GM18517 (cell line): ENCODE data around the gene SGTB.
"Not testable (repeated sequence)": the region's sequence is repeated elsewhere in the genome, so short reads cannot be mapped to it uniquely, and the experiment has no call there.

Experiments
- ATAC-seq: cut with Tn5 transposase; IDR thresholded peaks from one replicate; pipeline ENCODE4 v1.9.1; 2021; ENCODE audit warnings: mild to moderate bottlenecking, moderate library complexity; ENCODE audit not compliant: unreplicated experiment

The SGTB gene

DNA sequence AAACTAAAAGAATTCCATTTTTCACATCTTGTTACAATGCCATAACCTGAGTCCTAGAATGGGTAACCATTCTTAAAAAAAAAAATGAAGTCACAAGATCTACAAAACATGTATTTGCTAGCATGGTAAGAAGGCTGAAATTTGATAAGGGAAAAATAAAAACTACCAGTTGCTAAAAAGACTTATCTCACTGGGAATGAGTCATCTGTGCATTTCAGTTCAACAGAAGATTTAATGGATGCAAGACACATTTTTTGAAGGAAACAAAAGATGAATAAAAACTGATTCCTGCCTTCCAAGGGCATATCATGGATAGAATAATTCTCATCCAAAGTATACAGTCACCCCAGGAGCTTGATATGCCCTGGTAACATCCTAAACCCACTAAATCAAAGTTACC lies 47.2 kb downstream of the SGTB start:
- ATAC-seq, result no peak

- no peak for ATAC-seq
Observed at GRCh38 chr5:65672796-65673195, 49.1 kb downstream of the SGTB start.

DNA sequence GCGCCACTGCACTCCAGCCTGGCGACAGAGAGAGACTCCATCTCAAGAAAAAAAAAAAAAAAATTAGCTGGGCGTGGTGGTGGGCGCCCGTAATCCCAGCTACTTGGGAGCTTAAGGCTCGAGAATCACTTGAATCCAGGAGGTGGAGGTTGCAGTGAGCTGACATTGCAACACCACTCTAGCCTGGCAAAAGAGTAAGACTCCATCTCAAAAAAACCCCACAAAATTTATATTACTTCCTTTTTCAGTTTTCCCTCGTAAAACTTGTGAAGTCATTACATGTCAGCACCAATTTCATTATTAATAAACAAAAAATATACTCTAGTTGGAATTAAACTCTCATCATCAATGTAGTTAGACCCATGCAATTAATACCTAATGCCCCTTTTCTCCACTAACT lies 53.2 kb downstream of the SGTB start:
- ATAC-seq, result no peak

- no peak for ATAC-seq
Observed at GRCh38 chr5:65663804-65664521, 57.9 kb downstream of the SGTB start.

GRCh38 chr5:65654713-65655112 lies 67.2 kb downstream of the SGTB start:
- no peak for ATAC-seq

DNA sequence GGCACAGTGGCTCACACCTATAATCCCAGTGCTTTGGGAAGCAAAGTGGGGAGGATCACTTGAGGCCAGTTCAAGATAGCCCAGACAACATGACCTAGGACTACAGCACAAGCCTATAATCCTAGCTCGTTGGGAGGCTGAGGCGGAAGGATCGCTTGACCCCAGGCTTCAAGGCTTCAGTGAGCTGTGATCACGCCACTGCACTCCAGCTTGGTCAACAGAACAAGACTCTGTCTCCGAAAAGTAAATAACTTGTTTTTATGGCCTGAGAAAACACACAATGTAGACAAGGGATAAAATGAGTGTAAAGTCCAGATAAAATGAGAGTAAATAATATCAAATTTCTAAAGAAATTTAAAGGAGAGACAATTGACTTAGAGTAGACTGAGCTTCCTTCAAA lies 70.8 kb downstream of the SGTB start:
- ATAC-seq, result no peak

- no peak for ATAC-seq
Observed at GRCh38 chr5:65647941-65648340, 74.0 kb downstream of the SGTB start.

- ATAC-seq, result no peak
Observed at GRCh38 chr5:65646938-65647337, 75.0 kb downstream of the SGTB start.

- ATAC-seq, result no peak
Observed at GRCh38 chr5:65640240-65640639, 81.7 kb downstream of the SGTB start.

GRCh38 chr5:65630981-65631380 lies 90.9 kb downstream of the SGTB start:
- ATAC-seq, result no peak

- ATAC-seq, result no peak
Observed at GRCh38 chr5:65625743-65626142, 96.2 kb downstream of the SGTB start.

DNA sequence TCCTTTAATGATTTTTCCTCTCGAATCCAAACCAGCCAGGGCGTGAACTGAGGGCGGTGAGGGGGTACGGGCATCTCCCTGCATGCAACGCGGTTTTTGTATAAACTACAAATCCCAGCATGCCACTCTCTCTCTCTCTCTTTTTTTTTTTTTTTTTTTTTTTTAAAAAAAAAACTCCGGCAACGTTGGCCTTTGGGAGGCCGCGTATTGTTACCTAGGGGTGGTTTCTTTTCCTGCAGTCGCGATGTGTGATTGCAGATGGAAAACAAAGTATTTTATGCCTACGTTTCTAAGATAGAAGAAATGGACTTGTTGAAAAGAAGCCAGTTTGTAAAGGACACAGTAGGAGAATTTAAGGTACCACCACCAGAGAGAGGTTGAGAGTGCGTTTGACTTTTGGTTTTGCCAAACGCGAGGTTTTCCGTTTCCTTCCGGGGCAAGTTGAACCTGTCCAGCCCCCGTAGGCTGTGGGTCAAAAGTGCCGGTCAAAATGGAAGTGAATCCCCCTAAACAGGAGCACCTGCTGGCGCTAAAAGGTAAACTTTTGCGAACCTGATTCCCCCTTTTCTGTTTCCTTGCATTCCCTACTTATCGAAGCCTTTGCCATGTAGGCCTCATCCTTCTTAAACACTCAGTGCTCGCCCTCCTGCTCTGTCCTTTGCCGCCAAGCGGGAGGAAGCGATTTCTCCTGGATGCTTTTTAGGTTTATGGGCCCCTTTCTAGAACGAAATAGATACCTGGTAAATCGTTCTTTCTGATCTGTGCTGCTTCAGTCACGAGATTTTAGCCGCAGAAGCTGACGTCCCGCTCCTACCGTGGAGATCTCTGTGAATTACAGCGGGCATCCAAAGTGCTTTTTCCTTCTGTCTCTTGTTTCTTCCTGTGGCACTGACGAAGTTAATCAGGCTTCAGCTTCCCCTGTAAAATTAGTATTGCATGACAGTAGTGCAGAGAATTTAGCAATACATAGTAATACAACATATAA lies 97.0 kb downstream of the SGTB start, which contains the start of the genes SHLD3 and TRAPPC13:
Gene SHLD3, plus strand, starts transcription at position 457 of the 985 bp plus-strand sequence. CDS start 4,561 bp downstream, outside the sequence.
Gene TRAPPC13, plus strand, starts transcription at position 457 of the 985 bp plus-strand sequence. Its CDS starts 34 bp downstream, at position 491.
- peak; percentile 78 for ATAC-seq

DNA sequence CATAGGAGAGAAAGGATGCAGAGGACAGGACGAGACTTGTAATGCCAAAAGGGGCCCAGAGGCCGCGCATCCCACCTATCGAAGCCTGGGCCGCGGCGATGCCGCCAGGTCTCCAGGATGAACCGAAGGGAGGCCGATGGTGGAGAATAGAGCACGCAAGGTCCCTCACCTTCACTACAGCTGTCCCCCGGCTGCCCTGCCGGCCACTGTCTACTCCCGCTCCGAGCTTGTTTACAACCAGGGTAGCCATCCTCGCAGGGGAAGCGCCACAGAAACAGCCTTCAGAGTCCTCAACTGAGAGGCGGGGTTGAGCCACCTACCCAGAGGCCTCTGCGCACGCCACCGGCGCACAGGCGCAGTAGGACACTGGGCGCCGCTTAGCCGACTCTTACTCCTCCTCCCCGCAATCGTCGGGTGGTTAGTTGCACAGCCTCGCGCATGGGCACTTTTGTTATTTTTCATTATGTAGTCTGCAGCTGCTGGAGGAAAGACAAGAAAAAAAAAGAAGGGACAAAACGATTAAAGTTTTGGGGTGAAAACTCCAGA lies 97.8 kb downstream of the SGTB start, which contains the start of gene TRIM23:
Gene TRIM23, minus strand, starts transcription at position 309 of the 546 bp plus-strand sequence. Its CDS starts 59 bp downstream, at position 250.
- peak; percentile 87 for ATAC-seq

DNA sequence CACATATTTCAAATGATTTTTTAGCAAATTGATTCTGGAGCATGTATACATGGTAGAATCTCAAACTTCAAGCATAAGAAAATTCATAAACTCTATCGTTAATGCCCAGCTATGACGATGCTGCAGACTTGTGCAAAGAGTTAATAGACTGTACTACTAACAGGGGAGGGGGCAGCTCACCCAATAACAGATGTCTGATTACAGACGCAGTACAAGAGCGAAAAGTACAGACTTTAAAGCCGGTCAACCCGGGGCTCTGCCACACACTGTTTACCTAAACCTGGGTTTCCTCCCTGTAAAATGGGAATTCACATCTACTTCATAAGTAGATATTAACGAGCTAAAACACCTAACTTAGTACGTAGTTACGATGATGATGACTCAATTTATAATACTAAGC lies 98.4 kb downstream of the SGTB start:
- no peak for ATAC-seq

DNA sequence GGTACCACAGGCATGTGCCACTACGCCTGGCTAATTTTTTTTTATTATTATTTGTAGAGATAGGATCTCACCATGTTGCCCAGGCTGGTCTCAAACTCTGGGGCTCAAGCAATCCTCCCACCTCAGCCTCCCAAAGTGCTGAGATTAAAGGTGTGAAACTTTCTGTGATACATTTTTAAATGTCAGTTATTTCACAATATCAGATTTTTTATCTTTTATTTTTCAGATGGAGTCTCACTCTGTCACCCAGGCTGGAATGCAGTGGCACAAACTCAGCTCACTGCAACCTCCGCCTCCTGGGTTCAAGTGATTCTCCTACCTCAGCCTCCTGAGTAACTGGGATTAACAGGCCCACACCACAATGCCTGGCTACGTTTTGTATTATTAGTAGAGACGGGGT lies 99.9 kb downstream of the SGTB start:
- not testable (repeated sequence) for ATAC-seq

DNA sequence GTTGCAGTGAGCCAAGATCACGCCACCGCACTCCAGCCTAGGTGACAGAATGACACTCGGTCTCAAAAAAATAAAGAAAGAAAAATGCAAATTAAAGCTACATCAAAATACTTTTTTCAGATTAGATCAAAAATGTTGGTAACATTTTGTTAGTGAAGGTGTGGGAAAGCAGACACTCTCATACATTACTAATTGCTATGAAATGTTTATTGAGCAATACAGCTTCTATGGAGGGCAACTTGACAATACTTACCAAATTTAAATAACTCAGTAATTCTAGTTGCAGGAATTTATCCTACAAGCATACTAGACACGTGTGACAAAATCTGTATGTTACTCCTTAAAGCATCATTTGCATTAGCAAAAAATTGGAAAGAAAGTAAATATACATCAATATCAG lies 101.9 kb downstream of the SGTB start:
- no peak for ATAC-seq
